HG03342 (cell line): ENCODE measurements around the gene S100A4.
"Not testable (repeated sequence)": the region's sequence is repeated elsewhere in the genome, so short reads cannot be mapped to it uniquely, and the experiment has no call there.

Experiments used
- ATAC-seq: cut with Tn5 transposase; IDR thresholded peaks from one replicate; pipeline ENCODE4 v1.9.1; 2021; ENCODE audit warnings: mild to moderate bottlenecking, moderate library complexity; ENCODE audit not compliant: unreplicated experiment

S100A4 gene

DNA sequence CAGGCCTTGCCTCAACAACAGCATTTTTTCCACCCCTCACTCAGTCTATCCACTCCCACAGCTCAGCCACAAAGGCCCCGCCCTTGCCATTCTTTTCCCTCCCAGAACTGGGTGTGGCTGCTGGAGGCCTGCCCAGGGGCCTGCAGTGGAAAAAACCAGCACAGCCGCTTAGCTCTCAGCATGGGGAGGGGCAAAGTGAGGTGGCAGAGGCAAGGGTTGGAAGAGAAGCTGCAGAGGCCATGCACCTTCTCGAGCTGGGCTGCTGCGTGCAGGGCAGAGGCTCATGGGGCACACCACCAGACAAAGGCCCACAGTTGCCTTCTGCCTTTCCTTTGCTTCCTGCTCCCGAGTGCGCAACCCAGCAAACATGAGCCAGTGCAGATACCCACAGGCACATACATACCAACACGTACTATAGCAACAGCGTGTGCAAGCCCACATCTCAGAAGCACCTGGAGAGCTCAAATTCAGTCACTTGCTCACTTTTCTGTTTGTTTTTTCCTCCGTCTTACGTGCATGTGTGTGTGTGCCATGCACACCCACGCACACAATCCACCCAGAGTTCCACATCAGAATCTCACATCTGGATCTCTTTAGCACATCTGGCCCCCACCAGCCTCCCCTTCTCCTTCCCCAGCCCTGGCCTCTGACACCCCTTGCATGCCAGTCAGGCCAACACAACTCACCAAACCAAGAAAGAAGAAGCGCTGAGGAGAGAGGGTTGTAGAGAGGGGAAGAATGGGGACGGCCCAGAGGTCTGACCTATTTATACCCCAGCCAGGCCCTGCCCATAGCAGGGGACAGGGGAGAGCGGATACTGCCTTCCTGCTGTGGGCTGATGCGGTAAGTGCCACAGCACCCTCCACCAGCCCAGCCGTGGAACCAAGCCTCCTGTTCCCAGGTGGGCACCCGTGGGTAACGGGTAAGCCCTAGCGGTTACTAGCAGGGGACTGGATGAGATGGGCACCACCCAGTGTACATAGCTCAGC lies at the start of gene S100A4:
S100A4 (minus strand) TSS at position 740 of the 989 bp plus-strand sequence. CDS start 1,012 bp downstream, outside the sequence.
- ATAC-seq = peak; percentile 48

DNA sequence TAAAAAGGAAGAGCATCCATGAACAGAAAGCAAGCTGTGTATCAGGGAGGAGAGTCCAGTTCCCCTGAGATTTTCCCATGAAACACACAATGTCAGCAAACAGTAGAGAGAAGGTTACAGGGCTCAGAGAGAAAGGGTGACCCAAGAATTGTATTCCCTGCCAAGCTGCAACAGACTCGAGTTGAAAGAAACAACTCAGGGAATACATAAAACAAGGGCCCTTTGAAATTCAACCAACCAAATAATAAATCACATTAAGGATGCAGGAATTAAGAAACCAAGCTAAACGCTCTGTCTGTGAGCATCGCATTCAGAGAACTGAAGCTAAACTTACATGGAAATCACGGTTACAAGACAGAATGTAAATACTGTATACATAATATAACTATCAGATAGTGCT lies 47.1 kb upstream of the S100A4 start:
- no peak for ATAC-seq

DNA sequence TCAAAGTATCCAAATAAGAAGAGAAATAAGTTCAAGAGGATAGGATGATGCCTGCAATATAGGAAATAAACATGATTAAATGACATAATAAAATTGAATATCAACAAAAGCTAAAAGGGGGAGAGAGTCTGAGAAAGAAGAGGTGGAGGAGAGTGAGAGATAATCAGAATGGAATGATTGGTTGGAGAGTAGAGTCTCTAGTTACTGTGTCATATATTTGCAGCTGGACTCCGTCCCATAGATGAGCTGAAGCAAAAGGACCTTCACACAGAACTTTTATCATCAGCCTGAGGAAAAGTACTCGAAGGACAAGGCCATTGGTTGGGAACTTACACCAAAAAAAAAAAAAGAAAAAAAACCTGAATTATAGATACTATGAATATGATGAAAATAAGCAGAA lies 42.9 kb upstream of the S100A4 start:
- no peak for ATAC-seq

DNA sequence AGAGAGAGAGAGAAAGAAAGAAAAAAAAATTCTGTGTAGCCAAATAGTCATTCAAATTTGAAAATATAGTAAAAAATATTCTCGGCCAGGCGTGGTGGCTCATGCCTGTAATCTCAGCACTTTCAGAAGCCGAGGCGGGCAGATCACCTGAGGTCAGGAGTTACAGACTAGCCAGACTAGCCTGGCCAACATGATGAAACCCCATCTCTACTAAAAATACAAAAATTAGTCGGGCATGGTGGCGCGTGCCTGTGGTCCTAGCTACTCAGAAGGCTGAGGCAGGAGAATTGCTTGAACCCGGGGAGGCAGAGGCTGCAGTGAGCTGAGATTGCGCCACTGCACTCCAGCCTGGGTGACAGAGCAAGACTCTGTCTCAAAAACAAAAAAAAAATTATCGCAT lies 42.4 kb upstream of the S100A4 start:
- ATAC-seq = not testable (repeated sequence)

DNA sequence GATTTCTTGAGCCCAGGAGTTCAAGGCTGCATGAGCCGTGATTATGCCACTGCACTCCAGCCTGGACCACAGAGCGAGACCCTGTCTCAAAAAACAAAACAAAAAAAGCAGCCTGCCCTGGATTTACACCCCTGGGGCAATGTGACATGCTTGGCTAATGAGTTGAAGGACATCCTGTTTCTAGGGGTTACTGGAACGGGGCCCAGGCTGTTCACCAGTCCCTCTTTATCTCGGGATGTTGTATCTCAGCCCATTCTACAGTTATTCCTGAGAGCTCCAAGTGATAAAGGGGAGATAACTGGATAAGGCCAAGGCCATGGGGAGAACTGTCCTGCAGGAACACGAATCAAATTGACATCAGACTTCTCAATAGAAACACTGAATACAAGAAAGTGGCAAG lies 41.7 kb upstream of the S100A4 start:
- ATAC-seq = no peak

DNA sequence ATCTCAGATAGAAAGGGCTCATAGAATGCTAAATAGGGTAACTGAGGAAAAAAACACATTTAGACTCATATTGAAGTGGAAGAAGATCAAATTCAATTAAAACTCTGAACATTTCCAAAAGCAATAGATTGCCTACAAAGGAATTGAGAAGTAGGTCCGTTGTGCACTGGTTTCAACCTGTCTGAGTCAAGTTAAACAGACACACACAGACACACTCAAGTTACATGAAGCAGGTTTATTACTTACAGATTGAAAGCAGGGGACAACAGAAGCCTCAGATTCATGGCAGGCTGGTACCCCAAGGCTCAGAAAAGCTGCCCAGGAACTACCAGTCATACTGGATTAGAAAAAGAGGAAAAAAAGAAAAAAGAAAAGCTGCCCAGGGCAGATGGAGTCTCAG lies 40.7 kb upstream of the S100A4 start:
- ATAC-seq = no peak

DNA sequence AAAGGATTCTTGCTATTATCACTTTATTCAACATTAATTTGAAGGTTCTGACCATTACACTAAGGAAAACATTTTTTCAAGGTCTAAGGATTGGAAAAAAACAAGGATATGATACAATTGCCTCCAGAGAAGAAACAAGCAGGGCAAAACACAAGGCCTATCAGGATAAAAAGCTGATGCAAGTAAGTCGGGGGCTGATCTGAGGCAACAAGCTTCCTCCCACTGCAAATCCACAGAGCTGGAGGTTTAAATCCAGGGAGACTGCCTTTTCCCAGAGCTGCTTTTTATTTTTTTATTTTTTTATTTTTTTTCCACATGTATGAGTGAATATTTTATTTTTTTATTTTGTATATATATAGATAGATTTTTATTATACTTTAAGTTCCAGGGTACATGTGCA lies 39.4 kb upstream of the S100A4 start:
- no peak for ATAC-seq

DNA sequence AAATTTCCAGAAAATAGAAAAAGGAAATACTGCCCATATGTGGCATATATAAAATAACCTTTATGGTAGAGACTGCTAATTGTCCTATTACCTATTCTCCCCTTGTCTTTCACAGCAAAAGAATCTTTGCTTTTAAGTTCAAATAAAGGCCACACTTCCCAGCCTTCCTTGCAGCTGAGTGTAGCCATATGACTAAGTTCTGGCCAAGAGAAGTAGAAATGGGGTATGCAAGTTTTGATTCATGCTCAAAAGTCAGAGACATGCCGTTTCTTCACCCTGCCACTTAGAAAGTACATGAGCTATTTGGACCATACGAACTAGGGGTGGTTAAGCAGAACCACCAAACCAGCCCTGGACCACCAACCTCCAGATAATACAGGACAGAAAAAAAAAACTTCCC lies 38.4 kb upstream of the S100A4 start:
- ATAC-seq = no peak

DNA sequence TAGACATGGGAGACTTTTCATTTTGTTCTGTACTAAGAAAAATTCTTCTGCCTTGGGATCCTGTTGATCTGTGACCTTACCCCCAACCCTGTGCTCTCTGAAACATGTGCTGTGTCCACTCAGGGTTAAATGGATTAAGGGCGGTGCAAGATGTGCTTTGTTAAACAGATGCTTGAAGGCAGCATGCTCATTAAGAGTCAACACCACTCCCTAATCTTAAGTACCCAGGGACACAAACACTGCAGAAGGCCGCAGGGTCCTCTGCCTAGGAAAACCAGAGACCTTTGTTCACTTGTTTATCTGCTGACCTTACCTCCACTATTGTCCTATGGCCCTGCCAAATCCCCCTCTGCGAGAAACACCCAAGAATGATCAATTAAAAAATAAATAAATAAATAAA lies 37.9 kb upstream of the S100A4 start:
- not testable (repeated sequence) for ATAC-seq

DNA sequence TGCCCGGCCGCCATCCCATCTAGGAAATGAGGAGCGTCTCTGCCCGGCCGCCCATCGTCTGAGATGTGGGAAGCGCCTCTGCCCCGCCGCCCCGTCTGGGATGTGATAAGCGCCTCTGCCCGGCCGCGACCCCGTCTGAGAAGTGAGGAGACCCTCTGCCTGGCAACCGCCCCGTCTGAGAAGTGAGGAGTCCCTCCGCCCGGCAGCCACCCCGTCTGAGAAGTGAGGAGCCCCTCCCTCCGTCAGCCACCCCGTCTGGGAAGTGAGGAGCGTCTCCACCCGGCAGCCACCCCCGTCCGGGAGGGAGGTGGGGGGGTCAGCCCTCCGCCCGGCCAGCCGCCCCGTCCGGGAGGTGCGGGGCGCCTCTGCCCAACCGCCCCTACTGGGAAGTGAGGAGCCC lies 37.2 kb upstream of the S100A4 start:
- ATAC-seq = not testable (repeated sequence)

DNA sequence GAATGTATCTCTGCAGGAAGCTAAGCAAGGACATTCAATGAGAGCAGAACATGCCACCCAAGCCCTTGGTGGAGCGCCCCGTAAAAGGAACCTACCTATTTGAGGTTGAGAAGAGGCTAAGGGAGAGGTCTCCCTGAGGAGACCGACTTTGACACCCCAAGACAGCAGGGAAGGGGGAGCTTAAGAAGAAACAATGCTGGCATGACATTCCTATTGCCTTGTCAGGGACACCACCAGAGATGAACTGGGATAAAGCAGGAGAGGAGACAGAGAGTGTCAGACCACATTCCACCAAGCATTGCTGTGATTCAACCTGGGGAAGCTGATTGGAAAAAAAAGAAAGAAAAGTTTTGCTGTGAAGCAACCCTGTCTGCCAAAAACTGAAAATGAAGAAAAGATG lies 33.3 kb upstream of the S100A4 start:
- ATAC-seq = no peak

DNA sequence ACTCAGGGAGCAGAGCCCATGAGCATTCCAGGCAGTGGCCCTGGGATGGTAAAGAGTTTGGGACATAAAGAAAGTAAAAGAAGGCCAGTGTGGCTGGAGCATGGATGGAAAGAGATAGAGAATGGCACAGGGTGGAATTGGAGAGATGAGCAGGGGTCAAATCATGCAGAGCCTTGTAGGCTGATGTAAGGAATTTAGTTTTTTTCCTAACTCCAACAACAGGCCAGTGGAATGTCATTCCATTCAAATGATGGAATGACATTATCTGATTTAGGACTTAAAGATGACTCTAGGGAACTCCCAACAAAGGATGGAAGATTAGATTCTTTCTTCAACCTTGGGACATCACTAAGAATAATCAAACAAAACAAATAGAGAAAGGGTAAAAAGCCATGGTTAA lies 32.9 kb upstream of the S100A4 start:
- ATAC-seq = no peak

DNA sequence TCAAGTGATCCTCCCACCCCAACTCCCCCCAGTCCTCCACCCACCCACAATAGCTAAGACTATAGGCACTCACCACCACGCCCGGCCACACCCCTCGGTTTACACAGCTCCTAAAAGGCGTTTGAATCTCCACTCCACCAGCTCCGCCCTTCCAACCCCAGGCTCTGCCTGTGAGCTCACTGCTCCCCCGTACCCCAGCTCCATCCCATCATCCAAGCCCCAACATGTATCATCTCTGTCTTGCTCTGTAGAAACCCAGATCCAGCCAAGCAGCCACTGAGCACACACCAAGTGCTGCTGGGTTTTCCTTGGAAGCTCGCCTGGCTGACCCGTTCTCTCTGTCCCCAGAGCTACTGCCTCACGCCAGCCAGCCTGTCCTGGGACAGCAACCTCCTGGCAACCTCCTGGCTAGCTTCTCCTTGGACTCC lies 32.0 kb upstream of the S100A4 start:
- no peak for ATAC-seq

DNA sequence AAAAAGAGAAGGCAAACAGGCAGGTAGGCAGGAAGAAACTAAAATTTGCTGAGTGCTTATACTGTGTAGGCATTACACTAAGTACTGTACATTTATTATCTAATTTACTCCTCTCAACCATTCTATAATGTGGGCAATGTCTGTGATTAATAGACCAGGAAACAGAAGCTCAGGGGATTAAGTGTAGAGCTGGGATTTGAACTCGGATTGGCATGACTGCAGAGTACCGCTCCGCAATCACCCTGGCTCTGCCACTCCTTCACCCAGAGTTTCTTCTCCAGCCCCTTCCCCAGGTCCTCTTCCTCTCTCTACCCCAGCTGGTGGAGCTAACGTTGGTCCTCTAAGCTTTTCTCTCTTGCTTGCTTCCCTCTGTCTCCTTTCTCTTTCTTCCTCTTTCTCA lies 31.5 kb upstream of the S100A4 start:
- no peak for ATAC-seq

DNA sequence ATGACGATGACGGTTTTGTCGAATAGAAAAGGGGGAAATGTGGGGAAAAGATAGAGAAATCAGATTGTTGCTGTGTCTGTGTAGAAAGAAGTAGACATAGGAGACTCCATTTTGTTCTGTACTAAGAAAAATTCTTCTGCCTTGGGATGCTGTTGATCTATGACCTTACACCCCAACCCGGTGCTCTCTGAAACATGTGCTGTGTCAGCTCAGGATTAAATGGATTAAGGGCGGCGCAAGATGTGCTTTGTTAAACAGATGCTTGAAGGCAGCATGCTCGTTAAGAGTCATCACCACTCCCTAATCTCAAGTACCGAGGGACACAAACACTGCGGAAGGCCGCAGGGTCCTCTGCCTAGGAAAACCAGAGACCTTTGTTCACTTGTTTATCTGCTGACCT lies 29.9 kb upstream of the S100A4 start:
- ATAC-seq = not testable (repeated sequence)

DNA sequence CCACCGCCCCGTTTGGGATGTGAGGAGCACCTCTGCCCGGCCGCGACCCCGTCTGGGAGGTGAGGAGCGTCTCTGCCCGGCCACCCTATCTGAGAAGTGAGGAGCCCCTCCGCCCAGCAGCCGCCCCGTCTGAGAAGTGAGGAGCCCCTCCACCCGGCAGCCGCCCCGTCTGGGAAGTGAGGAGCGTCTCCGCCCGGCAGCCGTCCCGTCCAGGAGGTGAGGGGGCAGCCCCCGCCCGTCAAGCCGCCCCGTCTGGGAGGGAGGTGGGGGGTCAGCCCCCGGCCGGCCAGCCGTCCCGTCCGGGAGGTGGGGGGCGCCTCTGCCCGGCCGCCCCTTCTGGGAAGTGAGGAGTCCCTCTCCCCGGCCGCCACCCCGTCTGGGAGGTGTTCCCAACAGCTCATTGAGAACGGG lies 29.5 kb upstream of the S100A4 start:
- not testable (repeated sequence) for ATAC-seq

DNA sequence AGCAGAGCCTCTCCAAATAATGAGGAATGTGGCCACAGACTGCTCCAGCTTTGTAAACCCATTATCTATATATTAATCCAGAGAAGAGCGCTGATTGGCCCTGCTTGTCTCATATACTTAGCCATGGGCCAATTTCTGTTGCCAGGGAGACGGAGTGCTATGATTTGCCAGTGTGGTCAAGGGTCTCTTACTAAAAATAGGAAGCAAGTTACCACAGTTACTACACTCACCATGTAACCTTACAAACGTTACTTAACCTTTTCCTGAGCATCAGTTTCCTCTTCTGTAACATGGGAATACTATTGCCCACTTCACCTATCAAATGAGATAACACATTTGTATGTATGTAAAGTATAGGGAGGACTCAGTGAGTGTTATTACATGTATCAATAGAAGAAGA lies 27.7 kb upstream of the S100A4 start:
- ATAC-seq = no peak

DNA sequence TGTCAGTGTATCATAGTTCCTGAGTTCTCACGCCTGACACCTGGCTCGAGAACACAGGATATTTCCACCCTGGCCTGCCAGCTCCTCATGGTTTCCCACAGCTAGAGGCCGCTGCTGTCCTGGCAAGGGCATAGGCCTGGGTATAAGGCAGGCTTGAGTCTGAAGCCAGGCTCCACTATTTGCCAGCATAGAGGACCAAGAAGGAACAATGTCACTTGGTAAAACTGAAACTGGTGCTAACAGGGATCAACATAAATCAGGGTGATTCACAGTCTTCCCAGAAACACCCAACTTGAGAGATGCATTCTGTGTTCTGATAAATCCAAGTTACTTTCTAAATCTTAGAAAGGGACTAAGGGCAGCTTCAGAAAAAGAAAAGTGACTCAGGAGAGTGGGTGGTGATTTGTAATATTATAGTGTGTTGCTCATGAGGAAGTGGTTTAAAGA lies 27.0 kb upstream of the S100A4 start:
- ATAC-seq = no peak

DNA sequence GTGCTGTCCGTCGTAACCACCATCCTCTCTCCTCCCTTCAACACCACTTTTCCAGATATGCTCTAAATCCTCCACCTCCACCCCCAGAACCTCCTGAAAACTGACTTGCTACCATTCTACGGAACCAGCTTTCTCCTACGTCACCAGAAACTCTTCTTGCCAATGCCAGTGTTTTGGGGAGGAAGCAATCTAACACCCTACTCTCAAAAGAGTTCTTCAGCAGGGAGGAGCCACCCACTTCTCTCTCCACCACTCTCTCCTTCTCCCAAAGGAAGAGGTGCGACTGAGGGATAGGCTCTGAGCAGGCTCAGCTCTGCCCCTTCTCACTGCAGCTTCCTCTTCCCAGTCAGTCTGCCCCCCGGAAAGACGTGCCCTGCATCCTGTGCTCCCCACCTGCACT lies 26.1 kb upstream of the S100A4 start:
- no peak for ATAC-seq

DNA sequence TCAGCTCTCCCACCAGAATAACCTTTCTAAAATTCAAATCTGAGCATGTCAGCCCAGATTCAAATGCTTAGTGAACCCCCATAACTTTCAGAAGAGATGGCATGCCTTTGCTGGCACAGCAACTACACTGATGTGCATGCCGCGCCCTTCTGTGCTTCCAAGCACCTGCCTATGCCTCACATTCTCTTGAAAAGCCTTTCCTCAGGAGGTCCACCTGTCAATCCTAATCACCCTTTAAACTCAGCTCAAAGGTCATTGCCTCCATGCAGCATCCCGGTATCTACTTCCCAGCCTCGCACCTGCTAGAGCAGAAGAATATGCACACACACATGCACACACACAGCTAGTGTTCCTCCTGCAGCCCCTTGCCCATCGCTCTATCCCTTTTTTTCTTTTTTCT lies 25.3 kb upstream of the S100A4 start:
- ATAC-seq = no peak

DNA sequence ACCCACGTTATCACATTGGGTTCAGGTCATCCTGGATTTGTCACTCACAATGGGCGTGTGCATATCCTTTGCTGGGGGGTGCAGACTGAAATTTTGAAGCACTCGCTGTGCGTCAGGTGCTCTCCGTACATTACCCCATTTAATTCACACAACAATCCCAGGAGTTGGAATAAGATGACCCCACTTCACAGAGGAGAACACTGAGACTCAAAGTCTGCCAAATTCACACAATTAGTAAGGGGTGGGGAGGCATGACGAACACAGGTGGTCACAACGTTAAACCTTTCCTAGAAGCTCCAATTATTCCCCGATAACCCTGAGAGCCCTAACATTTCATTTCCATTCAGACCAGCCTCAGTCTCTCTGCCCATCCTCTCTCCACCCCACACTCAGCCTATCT lies 23.9 kb upstream of the S100A4 start:
- ATAC-seq = no peak

DNA sequence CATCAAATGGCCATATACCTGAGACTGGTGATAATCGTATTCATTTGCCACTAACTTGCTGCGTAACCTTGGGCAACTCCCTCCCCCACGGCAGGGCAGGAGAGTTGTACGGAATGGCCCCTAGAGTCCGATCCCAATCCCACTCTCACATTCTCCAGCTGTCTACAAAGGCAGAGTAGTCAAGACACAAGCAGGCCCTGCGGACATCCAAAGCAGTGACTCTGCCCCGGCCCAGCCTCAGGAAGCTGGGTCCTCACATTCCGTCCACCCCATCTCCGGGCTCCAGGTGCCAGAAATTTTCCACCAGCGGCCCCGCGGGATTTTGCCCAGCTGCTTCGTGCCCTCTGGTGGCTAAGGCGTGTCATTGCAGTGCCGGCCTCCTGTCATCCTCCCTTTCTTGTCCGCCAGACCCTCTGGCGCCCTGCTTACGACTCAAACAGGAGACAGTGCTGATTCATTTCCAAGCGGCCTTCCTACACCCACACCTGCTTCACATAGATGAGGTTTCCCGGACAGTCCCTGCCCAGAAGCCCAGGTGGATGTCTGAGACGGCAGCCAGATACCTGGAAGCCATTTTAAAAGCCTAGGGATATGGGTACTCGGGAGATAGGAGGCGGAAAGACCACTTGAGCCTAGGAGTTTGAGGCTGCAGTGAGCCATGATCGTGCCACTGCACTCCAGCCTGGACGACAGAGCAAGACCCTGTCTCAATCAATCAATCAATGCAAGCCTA lies 22.9 kb upstream of the S100A4 start:
- no peak for ATAC-seq
